ENCODE results near the gene EFL1.
"Not testable (repeated sequence)": the region's sequence is repeated elsewhere in the genome, so short reads cannot be mapped to it uniquely, and the experiment has no call there.

Gene EFL1

DNA sequence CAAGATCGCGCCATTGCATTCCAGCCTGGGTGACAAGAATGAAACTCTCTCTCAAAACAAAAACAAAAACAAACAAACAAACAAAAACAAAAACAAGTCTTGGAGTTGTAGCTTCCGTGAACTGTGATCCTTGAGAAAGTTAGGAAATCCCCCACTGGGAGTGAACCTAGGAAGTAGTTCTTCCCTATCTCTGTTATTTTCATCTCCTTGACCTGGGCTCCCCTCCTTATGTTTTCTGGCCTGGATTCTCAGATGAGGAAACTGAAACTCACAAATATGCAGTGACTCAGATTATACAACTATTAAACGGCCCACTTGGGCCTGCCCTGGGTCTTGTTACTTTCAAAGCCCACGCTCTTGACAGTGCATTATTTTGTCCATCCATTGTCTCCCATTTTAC is 29.7 kb upstream of the EFL1 start:
- H3K79me1 ChIP-seq (replicated peaks; ENCODE audit: low read length, poor library complexity, severe bottlenecking), result no peaks in the 10 kb centered on the region
- no peaks in the 10 kb centered on the region for H3K36me3 ChIP-seq (ENCODE audit: control insufficient read depth in 1 of 2, insufficient read depth in 2 of 2, low read depth in 1 of 2, low read length in 2 of 2)
- H3K4ac ChIP-seq (ENCODE audit: low read depth in 1 of 2, low read length in 2 of 2), result no peak overlapping the region
- H3K9ac ChIP-seq (ENCODE audit: low read length), result no peak overlapping the region
- 86% methylated on average over 5 of the region's 5 CpGs for WGBS
- no peak overlapping the region for H3K4me2 ChIP-seq (ENCODE audit: low read length, poor library complexity, severe bottlenecking)
- no peak overlapping the region for H3K27ac ChIP-seq (ENCODE audit: low read length, poor library complexity, severe bottlenecking)
- no peak overlapping the region for H2BK15ac ChIP-seq (ENCODE audit: low read depth, poor library complexity, severe bottlenecking)
- no peaks in the 10 kb centered on the region for H3K4me1 ChIP-seq (ENCODE audit: control insufficient read depth, insufficient read depth, low read depth, low read length)
- H2BK120ac ChIP-seq (ENCODE audit: low read depth, low read length), result no peak overlapping the region
- H3K9me3 ChIP-seq (ENCODE audit: control insufficient read depth, low read length), result no peaks in the 10 kb centered on the region
- H4K91ac ChIP-seq (ENCODE audit: low read length), result no peak overlapping the region
- no peak overlapping the region for H4K8ac ChIP-seq (ENCODE audit: low read length)
- H3K18ac ChIP-seq (ENCODE audit: low read depth in 1 of 2, low read length in 2 of 2), result no peak overlapping the region
- no peak overlapping the region for H2BK5ac ChIP-seq (ENCODE audit: low read depth, low read length, poor library complexity, severe bottlenecking)
- H3K4me3 ChIP-seq (ENCODE audit: insufficient read depth in 1 of 2, low read depth in 1 of 2, low read length in 2 of 2), result no peak overlapping the region
- no peak overlapping the region for H2AK5ac ChIP-seq (ENCODE audit: low read length, severe bottlenecking)
- H3K27me3 ChIP-seq (ENCODE audit: control insufficient read depth in 1 of 2, insufficient read depth in 1 of 2, low read length in 2 of 2), result peaks cover 0 to 6% of the 10 kb centered on the region in 2 experiments
- no peak overlapping the region for H2AFZ ChIP-seq (ENCODE audit: low read depth, low read length)
- DNase-seq, result peak; percentile 8
- H2BK12ac ChIP-seq (ENCODE audit: low read length in 2 of 2), result no peak overlapping the region
- H3K23ac ChIP-seq (ENCODE audit: low read length in 2 of 2), result no peak overlapping the region
- no peak overlapping the region for H3K14ac ChIP-seq (ENCODE audit: low read length in 2 of 2)

DNA sequence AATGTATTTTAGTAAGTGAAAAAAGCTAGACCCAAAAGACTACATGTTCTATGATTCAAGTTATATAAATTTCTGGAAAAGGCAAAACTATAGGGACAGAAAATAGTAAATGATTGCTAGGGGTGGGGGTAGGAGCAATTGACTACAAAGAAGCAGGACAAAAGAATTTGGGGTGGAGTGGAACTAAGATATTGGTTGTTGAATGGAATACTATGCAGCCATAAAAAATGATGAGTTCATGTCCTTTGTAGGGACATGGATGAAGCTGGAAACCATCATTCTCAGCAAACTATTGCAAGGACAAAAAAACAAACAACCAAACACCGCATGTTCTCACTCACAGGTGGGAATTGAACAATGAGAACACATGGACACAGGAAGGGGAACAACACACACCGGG is 25.7 kb upstream of the EFL1 start:
- H3K23ac ChIP-seq (ENCODE audit: low read length in 2 of 2); H4K8ac ChIP-seq (ENCODE audit: low read length); H2BK15ac ChIP-seq (ENCODE audit: low read depth, poor library complexity, severe bottlenecking); H2BK12ac ChIP-seq (ENCODE audit: low read length in 2 of 2); H3K9ac ChIP-seq (ENCODE audit: low read length); H3K4ac ChIP-seq (ENCODE audit: low read depth in 1 of 2, low read length in 2 of 2); H3K4me3 ChIP-seq (ENCODE audit: insufficient read depth in 1 of 2, low read depth in 1 of 2, low read length in 2 of 2); DNase-seq; H2BK120ac ChIP-seq (ENCODE audit: low read depth, low read length); H3K27me3 ChIP-seq (ENCODE audit: control insufficient read depth in 1 of 2, insufficient read depth in 1 of 2, low read length in 2 of 2); H2BK5ac ChIP-seq (ENCODE audit: low read depth, low read length, poor library complexity, severe bottlenecking); H2AK5ac ChIP-seq (ENCODE audit: low read length, severe bottlenecking); H3K18ac ChIP-seq (ENCODE audit: low read depth in 1 of 2, low read length in 2 of 2); H3K27ac ChIP-seq (ENCODE audit: low read length, poor library complexity, severe bottlenecking); H4K91ac ChIP-seq (ENCODE audit: low read length); H2AFZ ChIP-seq (ENCODE audit: low read depth, low read length); H3K4me2 ChIP-seq (ENCODE audit: low read length, poor library complexity, severe bottlenecking); H3K4me1 ChIP-seq (ENCODE audit: control insufficient read depth, insufficient read depth, low read depth, low read length); H3K14ac ChIP-seq (ENCODE audit: low read length in 2 of 2); H3K79me1 ChIP-seq (replicated peaks; ENCODE audit: low read length, poor library complexity, severe bottlenecking); H3K9me3 ChIP-seq (ENCODE audit: control insufficient read depth, low read length); H3K36me3 ChIP-seq (ENCODE audit: control insufficient read depth in 1 of 2, insufficient read depth in 2 of 2, low read depth in 1 of 2, low read length in 2 of 2): not testable (repeated sequence)
- WGBS, result no CpG with 5 or more reads among the region's 2 CpGs

DNA sequence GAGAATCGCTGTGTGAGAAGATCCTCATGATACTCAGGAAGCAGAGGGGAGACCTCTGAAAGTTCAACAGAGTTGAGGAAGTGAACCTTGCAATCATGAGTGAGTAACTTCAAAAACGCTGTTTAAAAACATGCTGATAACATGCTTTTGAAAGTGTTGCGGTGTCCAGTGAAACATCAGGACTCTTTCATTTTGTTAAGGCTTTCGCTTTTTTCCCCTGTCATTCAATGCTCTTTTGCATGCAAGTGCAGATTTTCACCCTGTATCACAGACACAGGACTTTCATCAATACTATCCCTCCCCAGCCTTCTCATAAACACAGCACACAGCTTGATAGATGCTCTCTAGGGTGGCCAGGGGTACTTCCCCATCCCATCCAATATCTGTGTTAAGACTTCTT is 23.9 kb upstream of the EFL1 start:
- not testable (repeated sequence) for H3K9ac ChIP-seq (ENCODE audit: low read length); H2BK12ac ChIP-seq (ENCODE audit: low read length in 2 of 2); H3K4ac ChIP-seq (ENCODE audit: low read depth in 1 of 2, low read length in 2 of 2); H3K14ac ChIP-seq (ENCODE audit: low read length in 2 of 2); H3K79me1 ChIP-seq (replicated peaks; ENCODE audit: low read length, poor library complexity, severe bottlenecking); H2AK5ac ChIP-seq (ENCODE audit: low read length, severe bottlenecking); H2AFZ ChIP-seq (ENCODE audit: low read depth, low read length); H3K18ac ChIP-seq (ENCODE audit: low read depth in 1 of 2, low read length in 2 of 2); DNase-seq; H4K8ac ChIP-seq (ENCODE audit: low read length); H3K4me2 ChIP-seq (ENCODE audit: low read length, poor library complexity, severe bottlenecking); H3K36me3 ChIP-seq (ENCODE audit: control insufficient read depth in 1 of 2, insufficient read depth in 2 of 2, low read depth in 1 of 2, low read length in 2 of 2); H3K23ac ChIP-seq (ENCODE audit: low read length in 2 of 2); H3K4me1 ChIP-seq (ENCODE audit: control insufficient read depth, insufficient read depth, low read depth, low read length); H3K27ac ChIP-seq (ENCODE audit: low read length, poor library complexity, severe bottlenecking); H3K4me3 ChIP-seq (ENCODE audit: insufficient read depth in 1 of 2, low read depth in 1 of 2, low read length in 2 of 2); H2BK15ac ChIP-seq (ENCODE audit: low read depth, poor library complexity, severe bottlenecking); H2BK5ac ChIP-seq (ENCODE audit: low read depth, low read length, poor library complexity, severe bottlenecking); H3K9me3 ChIP-seq (ENCODE audit: control insufficient read depth, low read length); H2BK120ac ChIP-seq (ENCODE audit: low read depth, low read length); H4K91ac ChIP-seq (ENCODE audit: low read length)
- peaks cover 0 to 12% of the 10 kb centered on the region in 2 experiments for H3K27me3 ChIP-seq (ENCODE audit: control insufficient read depth in 1 of 2, insufficient read depth in 1 of 2, low read length in 2 of 2)
- WGBS, result 95% methylated on average over 4 of the region's 4 CpGs

DNA sequence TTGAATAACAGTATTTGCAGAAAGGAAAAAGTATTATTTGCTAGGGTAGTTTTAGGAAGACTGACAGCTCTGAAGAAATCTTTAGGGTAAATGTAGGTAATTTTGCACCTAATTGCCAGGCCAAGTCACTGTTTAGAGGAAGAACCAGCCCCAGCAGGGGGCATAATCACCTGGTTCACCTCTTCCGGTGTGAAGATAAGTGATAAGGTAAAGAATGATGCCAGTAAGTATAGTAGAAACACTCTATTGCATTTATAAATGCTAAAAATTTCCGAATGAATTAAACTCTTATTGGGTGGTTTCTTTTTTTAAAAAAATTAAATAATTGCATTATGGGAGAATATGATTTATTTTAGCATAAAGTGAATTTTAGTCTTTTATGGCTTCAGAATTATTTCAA is 21.8 kb upstream of the EFL1 start:
- H3K14ac ChIP-seq (ENCODE audit: low read length in 2 of 2); H4K91ac ChIP-seq (ENCODE audit: low read length); H3K23ac ChIP-seq (ENCODE audit: low read length in 2 of 2); H3K4ac ChIP-seq (ENCODE audit: low read depth in 1 of 2, low read length in 2 of 2); H3K27ac ChIP-seq (ENCODE audit: low read length, poor library complexity, severe bottlenecking); H2BK5ac ChIP-seq (ENCODE audit: low read depth, low read length, poor library complexity, severe bottlenecking); H3K79me1 ChIP-seq (replicated peaks; ENCODE audit: low read length, poor library complexity, severe bottlenecking); H2AK5ac ChIP-seq (ENCODE audit: low read length, severe bottlenecking); H3K4me2 ChIP-seq (ENCODE audit: low read length, poor library complexity, severe bottlenecking); H3K36me3 ChIP-seq (ENCODE audit: control insufficient read depth in 1 of 2, insufficient read depth in 2 of 2, low read depth in 1 of 2, low read length in 2 of 2); H3K9me3 ChIP-seq (ENCODE audit: control insufficient read depth, low read length); H2AFZ ChIP-seq (ENCODE audit: low read depth, low read length); H3K4me3 ChIP-seq (ENCODE audit: insufficient read depth in 1 of 2, low read depth in 1 of 2, low read length in 2 of 2); DNase-seq; H3K9ac ChIP-seq (ENCODE audit: low read length); H2BK15ac ChIP-seq (ENCODE audit: low read depth, poor library complexity, severe bottlenecking); H2BK120ac ChIP-seq (ENCODE audit: low read depth, low read length); H3K27me3 ChIP-seq (ENCODE audit: control insufficient read depth in 1 of 2, insufficient read depth in 1 of 2, low read length in 2 of 2); H3K4me1 ChIP-seq (ENCODE audit: control insufficient read depth, insufficient read depth, low read depth, low read length); H3K18ac ChIP-seq (ENCODE audit: low read depth in 1 of 2, low read length in 2 of 2); H2BK12ac ChIP-seq (ENCODE audit: low read length in 2 of 2); H4K8ac ChIP-seq (ENCODE audit: low read length): not testable (repeated sequence)
- WGBS, result no CpG with 5 or more reads among the region's 2 CpGs
